ENCODE data around the gene TMPRSS13.

TMPRSS13 gene

GRCh38 chr11:117852309-117852708 lies 76.9 kb downstream of the TMPRSS13 start:
- no peak for DNase-seq (ENCODE audit: low read depth)

DNA sequence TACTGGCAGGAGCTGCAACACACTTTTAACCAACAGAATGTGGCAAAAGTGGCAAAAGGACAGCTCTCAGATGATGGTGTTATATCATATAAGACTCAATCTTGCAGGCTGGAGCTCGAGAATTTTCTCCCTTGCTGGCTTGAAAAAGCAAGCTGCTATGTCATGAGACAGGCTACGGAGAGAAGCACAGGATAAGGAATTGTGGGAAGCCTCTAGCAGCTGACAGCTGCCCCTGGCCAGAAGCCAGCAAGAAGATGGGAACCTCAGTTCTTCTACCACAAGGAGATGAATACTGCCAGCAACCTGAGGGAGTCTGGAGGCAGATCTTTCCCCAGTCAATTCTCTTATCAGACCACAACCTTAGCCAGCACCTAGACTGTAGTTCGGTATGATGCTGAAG lies 77.3 kb downstream of the TMPRSS13 start:
- no peak for DNase-seq (ENCODE audit: low read depth)

- no peak for DNase-seq (ENCODE audit: low read depth)
Measured at GRCh38 chr11:117851106-117851505, 78.1 kb downstream of the TMPRSS13 start.
